ENCODE data around the gene FOXP1. TPM values are rescaled to one million over a fixed set of nuclear protein-coding genes. Genes with fewer than 3 reads are reported as not detected.

Gene FOXP1
- total RNA-seq, 1 experiment from 2014 or later, result 2.9 TPM

- POLR2A ChIA-PET, result no interaction called here
- TF ChIP-seq, protein P1, sequence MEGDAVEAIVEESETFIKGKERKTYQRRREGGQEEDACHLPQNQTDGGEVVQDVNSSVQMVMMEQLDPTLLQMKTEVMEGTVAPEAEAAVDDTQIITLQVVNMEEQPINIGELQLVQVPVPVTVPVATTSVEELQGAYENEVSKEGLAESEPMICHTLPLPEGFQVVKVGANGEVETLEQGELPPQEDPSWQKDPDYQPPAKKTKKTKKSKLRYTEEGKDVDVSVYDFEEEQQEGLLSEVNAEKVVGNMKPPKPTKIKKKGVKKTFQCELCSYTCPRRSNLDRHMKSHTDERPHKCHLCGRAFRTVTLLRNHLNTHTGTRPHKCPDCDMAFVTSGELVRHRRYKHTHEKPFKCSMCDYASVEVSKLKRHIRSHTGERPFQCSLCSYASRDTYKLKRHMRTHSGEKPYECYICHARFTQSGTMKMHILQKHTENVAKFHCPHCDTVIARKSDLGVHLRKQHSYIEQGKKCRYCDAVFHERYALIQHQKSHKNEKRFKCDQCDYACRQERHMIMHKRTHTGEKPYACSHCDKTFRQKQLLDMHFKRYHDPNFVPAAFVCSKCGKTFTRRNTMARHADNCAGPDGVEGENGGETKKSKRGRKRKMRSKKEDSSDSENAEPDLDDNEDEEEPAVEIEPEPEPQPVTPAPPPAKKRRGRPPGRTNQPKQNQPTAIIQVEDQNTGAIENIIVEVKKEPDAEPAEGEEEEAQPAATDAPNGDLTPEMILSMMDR (IDR thresholded peaks at IDR 0.05), result no peak
- TF ChIP-seq REST (IDR thresholded peaks at IDR 0.05; ENCODE audit: insufficient read depth in 1 of 2, low read depth in 2 of 2, low read length in 1 of 2), result no peak
- TF ChIP-seq POLR2AphosphoS5 (IDR thresholded peaks at IDR 0.05; ENCODE audit: low read depth, low read length), result no peak
- TF ChIP-seq TCF7L2 (IDR thresholded peaks at IDR 0.05; ENCODE audit: low read depth, low read length), result no peak
- no peak for TF ChIP-seq SIN3A (IDR thresholded peaks at IDR 0.05; ENCODE audit: borderline replicate concordance, insufficient read depth, low read depth, low read length)
- no TSS peak for BruUV-seq (replicated peaks)
- Histone ChIP-seq H3K4me1 (ENCODE audit: control insufficient read depth, insufficient read depth, low read length) (no peaks in the 10 kb centered on the region), H3K27ac (ENCODE audit: low read length) (no peak overlapping the region), H3K4me3 (ENCODE audit: low read depth in 2 of 2, low read length in 2 of 2) (no peak overlapping the region), H3K36me3 (ENCODE audit: control insufficient read depth, insufficient read depth, low read length) (no peaks in the 10 kb centered on the region), H3K27me3 (ENCODE audit: control insufficient read depth, insufficient read depth, low read length) (no peaks in the 10 kb centered on the region), H3K9me3 (ENCODE audit: control insufficient read depth, insufficient read depth, low read depth, low read length) (no peaks in the 10 kb centered on the region)
- no peak for ATAC-seq
- in situ Hi-C loops (cut with HindIII; ENCODE audit: low pct_unique_long_range_greater_than_20kb, low sequenced_read_pairs), result no loop called here
- intact Hi-C loops (cut with micrococcal nuclease; ENCODE audit: unreplicated experiment), result no loop called here
- no peak for DNase-seq (ENCODE audit: low read depth, low spot score)
- CTCF ChIA-PET, result no interaction called here
Measured at GRCh38 chr3:70974747-70975146, 608.8 kb downstream of the FOXP1 start.

DNA sequence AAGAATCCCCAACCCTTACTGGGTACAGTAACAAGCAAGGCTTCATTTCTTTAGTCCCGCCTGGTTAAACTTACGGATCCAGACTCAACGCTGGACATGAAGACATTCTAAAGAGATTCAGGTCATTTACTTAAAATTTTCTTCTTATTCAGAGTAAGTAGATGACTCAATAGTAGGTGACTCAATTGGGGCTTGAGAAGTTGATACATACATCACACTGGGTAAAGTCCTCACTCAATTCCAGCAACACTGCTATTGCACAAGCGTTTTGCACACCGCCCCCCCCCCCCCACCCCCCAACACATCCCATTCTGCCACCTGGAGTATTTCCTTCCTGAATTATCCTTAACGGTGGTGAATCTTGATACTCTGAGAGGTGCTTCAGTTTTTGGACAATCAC is 610.0 kb downstream of the FOXP1 start:
- ATAC-seq, result no peak
- Histone ChIP-seq H3K36me3 (ENCODE audit: control insufficient read depth, insufficient read depth, low read length) (no peaks in the 10 kb centered on the region), H3K27me3 (ENCODE audit: control insufficient read depth, insufficient read depth, low read length) (no peaks in the 10 kb centered on the region), H3K9me3 (ENCODE audit: control insufficient read depth, insufficient read depth, low read depth, low read length) (no peaks in the 10 kb centered on the region), H3K4me1 (ENCODE audit: control insufficient read depth, insufficient read depth, low read length) (no peaks in the 10 kb centered on the region), H3K4me3 (ENCODE audit: low read depth in 2 of 2, low read length in 2 of 2) (no peak overlapping the region), H3K27ac (ENCODE audit: low read length) (no peak overlapping the region)
- BruUV-seq (replicated peaks), result no TSS peak
- ChIA-PET POLR2A (no interaction called here), CTCF (no interaction called here)
- in situ Hi-C loops (cut with HindIII; ENCODE audit: low pct_unique_long_range_greater_than_20kb, low sequenced_read_pairs), result no loop called here
- TF ChIP-seq SIN3A (IDR thresholded peaks at IDR 0.05; ENCODE audit: borderline replicate concordance, insufficient read depth, low read depth, low read length), result no peak
- no peak for TF ChIP-seq TCF7L2 (IDR thresholded peaks at IDR 0.05; ENCODE audit: low read depth, low read length)
- TF ChIP-seq, protein P1 (IDR thresholded peaks at IDR 0.05), result no peak
- no peak for TF ChIP-seq POLR2AphosphoS5 (IDR thresholded peaks at IDR 0.05; ENCODE audit: low read depth, low read length)
- no peak for TF ChIP-seq REST (IDR thresholded peaks at IDR 0.05; ENCODE audit: insufficient read depth in 1 of 2, low read depth in 2 of 2, low read length in 1 of 2)
- no peak for DNase-seq (ENCODE audit: low read depth, low spot score)
- intact Hi-C loops (cut with micrococcal nuclease; ENCODE audit: unreplicated experiment), result no loop called here

Data from Panc1 (cell line).